ENCODE measurements around the gene PTPRG.

DNA sequence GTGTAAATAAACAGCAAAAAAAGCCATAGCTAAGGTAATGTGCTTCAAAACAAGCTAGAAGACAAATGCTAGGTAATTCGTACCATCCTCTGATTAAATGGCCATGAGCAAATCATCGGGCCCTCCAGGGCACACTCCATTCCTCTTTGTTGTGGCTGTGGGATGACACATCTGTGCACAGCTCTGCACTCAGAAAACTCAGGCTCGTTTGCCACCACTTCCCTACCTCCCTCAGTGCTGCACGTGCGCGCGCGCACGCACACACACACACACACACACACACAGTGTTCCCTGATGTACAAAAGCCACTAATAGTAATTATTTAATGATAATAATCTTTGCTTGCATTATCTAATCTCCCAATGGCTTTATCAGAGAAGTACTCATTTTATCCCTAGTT, 475.4 kb downstream of the PTPRG start:
- TF ChIP-seq, protein P1, sequence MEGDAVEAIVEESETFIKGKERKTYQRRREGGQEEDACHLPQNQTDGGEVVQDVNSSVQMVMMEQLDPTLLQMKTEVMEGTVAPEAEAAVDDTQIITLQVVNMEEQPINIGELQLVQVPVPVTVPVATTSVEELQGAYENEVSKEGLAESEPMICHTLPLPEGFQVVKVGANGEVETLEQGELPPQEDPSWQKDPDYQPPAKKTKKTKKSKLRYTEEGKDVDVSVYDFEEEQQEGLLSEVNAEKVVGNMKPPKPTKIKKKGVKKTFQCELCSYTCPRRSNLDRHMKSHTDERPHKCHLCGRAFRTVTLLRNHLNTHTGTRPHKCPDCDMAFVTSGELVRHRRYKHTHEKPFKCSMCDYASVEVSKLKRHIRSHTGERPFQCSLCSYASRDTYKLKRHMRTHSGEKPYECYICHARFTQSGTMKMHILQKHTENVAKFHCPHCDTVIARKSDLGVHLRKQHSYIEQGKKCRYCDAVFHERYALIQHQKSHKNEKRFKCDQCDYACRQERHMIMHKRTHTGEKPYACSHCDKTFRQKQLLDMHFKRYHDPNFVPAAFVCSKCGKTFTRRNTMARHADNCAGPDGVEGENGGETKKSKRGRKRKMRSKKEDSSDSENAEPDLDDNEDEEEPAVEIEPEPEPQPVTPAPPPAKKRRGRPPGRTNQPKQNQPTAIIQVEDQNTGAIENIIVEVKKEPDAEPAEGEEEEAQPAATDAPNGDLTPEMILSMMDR (IDR thresholded peaks at IDR 0.05; ENCODE audit: insufficient read depth, low read depth, low read length), result no peak
- TF ChIP-seq EZH2 (IDR thresholded peaks at IDR 0.05; ENCODE audit: insufficient read depth, low read length), result no peak
